Measurements from ENCODE around the gene GFOD1. TPM values are rescaled to one million over a fixed set of nuclear protein-coding genes. Genes with fewer than 3 reads are reported as not detected.
"Not testable (repeated sequence)": the region's sequence is repeated elsewhere in the genome, so short reads cannot be mapped to it uniquely, and the experiment has no call there.

The GFOD1 gene
- total and polyA plus RNA-seq, 7 experiments from 2014 or later = 0.24 to 10.8 (median 1.4) TPM; not detected in 1

DNA sequence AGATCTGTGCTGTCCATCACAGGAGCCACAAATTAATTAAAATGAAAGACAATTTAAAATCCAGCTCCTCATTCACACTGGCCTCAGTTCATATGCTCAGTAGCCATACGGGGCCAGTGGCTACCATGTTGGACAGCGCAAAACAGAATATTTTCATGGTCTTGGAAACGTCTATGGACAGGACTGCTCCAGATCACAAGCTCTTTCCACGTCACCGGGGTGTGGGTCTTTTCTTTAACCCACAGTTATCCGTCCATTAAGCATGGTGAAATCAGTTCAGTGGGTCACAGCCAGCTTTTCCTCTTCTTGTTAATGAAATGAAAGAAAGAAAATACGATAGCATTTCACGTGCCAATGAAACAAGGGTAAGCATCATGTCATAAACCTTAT is 24.1 kb downstream of the GFOD1 start:
- ATAC-seq = no peak
- Mint-ChIP-seq H3K36me3 (peaks cover 0 to 8% (median 0%) of the 10 kb centered on the region in 5 donors), H3K9me3 (peaks cover 0 to under 1% (median 0%) of the 10 kb centered on the region in 11 donors), H3K4me1 (peaks cover 16 to 67% (median 37%) of the 10 kb centered on the region in 7 donors), H3K4me3 (peak overlapping the region in 2 of 10 donors; percentile 70 to 83), H3K27me3 (no peaks in the 10 kb centered on the region), H3K27ac (peak overlapping the region in 2 of 9 donors; percentile 26 to 86)
- POLR2A ChIA-PET = interaction anchor here (1.0 kb wide), 1 partner anchor 19 kb away, joined by 3 read pairs; no protein-coding TSS in a partner anchor
- H3K9me3 ChIP-seq (ENCODE audit: control insufficient read depth in 2 of 3, low read length in 3 of 3) = no peaks in the 10 kb centered on the region
- no peak for DNase-seq
- H3K4me3 ChIP-seq (ENCODE audit: low read length) = no peak overlapping the region
- no peak overlapping the region for H3K27ac ChIP-seq (ENCODE audit: low read depth, low read length)
- no peaks in the 10 kb centered on the region for H3K36me3 ChIP-seq (ENCODE audit: control insufficient read depth in 2 of 3, insufficient read depth in 3 of 3, low read length in 3 of 3)
- CTCF ChIA-PET = no interaction called here
- intact Hi-C loops (cut with micrococcal nuclease) = no loop called here
- peaks cover 0 to 16% of the 10 kb centered on the region in 2 donors for H3K4me1 ChIP-seq (ENCODE audit: control insufficient read depth in 2 of 2, insufficient read depth in 2 of 2, low read length in 2 of 2)
- H3K27me3 ChIP-seq (ENCODE audit: control insufficient read depth in 2 of 2, insufficient read depth in 2 of 2, low read length in 2 of 2) = no peaks in the 10 kb centered on the region

DNA sequence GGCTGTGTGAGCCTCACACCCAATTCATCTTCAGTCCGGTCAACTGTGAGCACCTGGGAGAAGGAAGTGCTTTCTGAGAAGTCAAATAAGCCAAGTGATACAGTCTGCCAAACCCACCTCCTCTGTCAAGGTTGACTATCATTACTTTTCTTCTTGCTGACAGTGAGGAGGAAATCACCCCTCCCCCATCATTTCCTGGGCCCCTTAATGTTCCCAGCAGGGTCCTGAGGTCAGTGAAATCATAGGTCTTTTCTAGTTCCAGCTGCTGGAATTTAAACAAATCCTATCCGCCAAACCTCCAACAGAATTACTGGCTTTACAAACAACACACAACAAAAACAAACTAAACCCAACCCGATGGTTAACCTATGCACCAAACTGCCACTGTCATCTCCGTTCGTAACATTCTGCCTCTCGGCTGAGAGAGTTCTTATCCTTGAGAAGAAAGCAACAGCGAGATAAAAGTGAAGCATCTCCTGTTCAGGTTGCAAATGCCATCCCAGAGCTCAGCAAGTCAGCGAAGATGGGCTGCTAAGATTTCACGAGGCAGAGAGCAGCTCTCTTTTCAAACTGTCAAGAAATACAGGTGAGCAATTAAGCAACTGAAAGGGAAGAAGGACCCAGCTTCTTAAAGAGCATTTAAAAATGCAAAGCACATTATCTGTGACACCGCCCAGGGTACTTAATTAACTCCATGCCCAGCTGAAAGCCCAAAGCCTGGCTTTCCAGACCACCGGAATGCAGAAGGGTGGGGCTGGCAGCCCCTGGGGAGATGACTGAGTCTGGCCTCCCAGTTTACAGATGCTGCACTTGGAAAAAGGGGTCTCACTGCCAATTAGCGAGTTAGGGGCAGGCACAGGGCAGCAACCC is 24.7 kb downstream of the GFOD1 start:
- peak; percentile 12 for ATAC-seq
- H3K4me3 Mint-ChIP-seq = peak overlapping the region; percentile 52 to 83 (median 65)
- ChIA-PET CTCF (no interaction called here), POLR2A (interaction anchor here (1.0 kb wide), 1 partner anchor 18 kb away, joined by 3 read pairs; no protein-coding TSS in a partner anchor)
- peak in 4 of 9 donors; percentile 20 to 37 (median 24) for DNase-seq
- no peaks in the 10 kb centered on the region for H3K9me3 ChIP-seq (ENCODE audit: control insufficient read depth in 2 of 3, low read length in 3 of 3)
- H3K27ac ChIP-seq (ENCODE audit: low read depth, low read length) = peak overlapping the region; percentile 16
- H3K36me3 Mint-ChIP-seq = peaks cover 0 to 8% (median 0%) of the 10 kb centered on the region in 5 donors
- no peaks in the 10 kb centered on the region for H3K36me3 ChIP-seq (ENCODE audit: control insufficient read depth in 2 of 3, insufficient read depth in 3 of 3, low read length in 3 of 3)
- H3K27me3 Mint-ChIP-seq = no peaks in the 10 kb centered on the region
- no peak overlapping the region for H3K4me3 ChIP-seq (ENCODE audit: low read length)
- H3K27me3 ChIP-seq (ENCODE audit: control insufficient read depth in 2 of 2, insufficient read depth in 2 of 2, low read length in 2 of 2) = no peaks in the 10 kb centered on the region
- peak overlapping the region; percentile 73 to 92 (median 84) for H3K27ac Mint-ChIP-seq
- no peaks in the 10 kb centered on the region for H3K9me3 Mint-ChIP-seq
- peaks cover 0 to 16% of the 10 kb centered on the region in 2 donors for H3K4me1 ChIP-seq (ENCODE audit: control insufficient read depth in 2 of 2, insufficient read depth in 2 of 2, low read length in 2 of 2)
- intact Hi-C loops (cut with micrococcal nuclease) = no loop called here
- peaks cover 16 to 73% (median 37%) of the 10 kb centered on the region in 7 donors for H3K4me1 Mint-ChIP-seq

DNA sequence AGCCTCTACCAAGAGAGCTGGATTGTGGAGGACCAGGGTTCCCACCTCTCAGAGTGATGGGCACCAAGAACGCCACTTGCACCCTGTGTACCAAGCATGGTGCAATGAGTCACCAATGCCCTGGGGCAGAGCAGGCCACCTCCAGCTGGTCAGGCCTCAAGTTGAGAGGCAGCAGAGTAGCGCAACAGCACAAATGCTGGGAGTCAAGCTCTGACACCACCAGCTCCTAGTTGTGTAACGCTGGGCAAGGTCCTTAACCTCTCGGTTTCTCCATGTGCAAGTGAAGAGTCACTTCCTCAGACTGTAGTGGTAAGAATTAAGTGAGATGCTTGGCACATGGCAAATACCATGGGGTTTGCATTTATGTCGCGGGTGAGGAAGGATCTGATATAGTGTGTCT is 25.6 kb downstream of the GFOD1 start:
- H3K4me1 Mint-ChIP-seq = peaks cover 16 to 72% (median 37%) of the 10 kb centered on the region in 7 donors
- peak overlapping the region in 6 of 9 donors; percentile 21 to 88 (median 81) for H3K27ac Mint-ChIP-seq
- no peaks in the 10 kb centered on the region for H3K9me3 ChIP-seq (ENCODE audit: control insufficient read depth in 2 of 3, low read length in 3 of 3)
- peaks cover 0 to 7% (median 0%) of the 10 kb centered on the region in 5 donors for H3K36me3 Mint-ChIP-seq
- peak; percentile 70 for ATAC-seq
- no peaks in the 10 kb centered on the region for H3K27me3 Mint-ChIP-seq
- peaks cover 0 to 16% of the 10 kb centered on the region in 2 donors for H3K4me1 ChIP-seq (ENCODE audit: control insufficient read depth in 2 of 2, insufficient read depth in 2 of 2, low read length in 2 of 2)
- peak overlapping the region in 4 of 10 donors; percentile 59 to 83 (median 69) for H3K4me3 Mint-ChIP-seq
- H3K36me3 ChIP-seq (ENCODE audit: control insufficient read depth in 2 of 3, insufficient read depth in 3 of 3, low read length in 3 of 3) = no peaks in the 10 kb centered on the region
- intact Hi-C loops (cut with micrococcal nuclease) = no loop called here
- H3K4me3 ChIP-seq (ENCODE audit: low read length) = no peak overlapping the region
- H3K9me3 Mint-ChIP-seq = no peaks in the 10 kb centered on the region
- no peak for DNase-seq
- POLR2A ChIA-PET = no interaction called here
- CTCF ChIA-PET = no interaction called here
- H3K27ac ChIP-seq (ENCODE audit: low read depth, low read length) = no peak overlapping the region
- no peaks in the 10 kb centered on the region for H3K27me3 ChIP-seq (ENCODE audit: control insufficient read depth in 2 of 2, insufficient read depth in 2 of 2, low read length in 2 of 2)

DNA sequence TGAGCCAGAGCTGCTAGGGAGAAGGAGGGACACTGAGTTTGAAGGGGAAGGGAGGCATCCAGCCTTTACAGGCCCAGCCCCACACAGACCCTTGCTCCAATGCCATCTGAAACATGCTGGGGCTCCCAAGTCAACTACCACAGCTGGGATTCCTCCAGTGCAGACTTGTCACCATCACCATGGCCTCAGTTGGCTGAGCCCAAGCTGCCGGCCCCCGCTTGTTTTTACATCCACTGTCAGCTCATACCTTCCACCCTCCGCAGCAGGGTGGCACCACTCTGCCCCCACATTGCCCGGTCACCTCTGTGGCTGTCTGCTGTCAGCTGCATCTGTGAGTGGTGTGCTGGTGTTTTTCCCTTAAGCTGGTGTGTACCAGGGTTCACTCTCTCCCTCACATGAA is 26.1 kb downstream of the GFOD1 start:
- Histone ChIP-seq H3K27me3 (ENCODE audit: control insufficient read depth in 2 of 2, insufficient read depth in 2 of 2, low read length in 2 of 2) (no peaks in the 10 kb centered on the region), H3K9me3 (ENCODE audit: control insufficient read depth in 2 of 3, low read length in 3 of 3) (no peaks in the 10 kb centered on the region), H3K4me1 (ENCODE audit: control insufficient read depth in 2 of 2, insufficient read depth in 2 of 2, low read length in 2 of 2) (peaks cover 0 to 16% of the 10 kb centered on the region in 2 donors), H3K4me3 (ENCODE audit: low read length) (no peak overlapping the region), H3K36me3 (ENCODE audit: control insufficient read depth in 2 of 3, insufficient read depth in 3 of 3, low read length in 3 of 3) (no peaks in the 10 kb centered on the region), H3K27ac (ENCODE audit: low read depth, low read length) (no peak overlapping the region)
- Mint-ChIP-seq H3K27ac (peak overlapping the region in 4 of 9 donors; percentile 19 to 86 (median 52)), H3K4me3 (peak overlapping the region in 1 of 10 donors; percentile 70), H3K9me3 (no peaks in the 10 kb centered on the region), H3K36me3 (peaks cover 0 to 7% (median 0%) of the 10 kb centered on the region in 5 donors), H3K27me3 (no peaks in the 10 kb centered on the region), H3K4me1 (peaks cover 16 to 72% (median 34%) of the 10 kb centered on the region in 7 donors)
- DNase-seq = no peak
- ChIA-PET CTCF (no interaction called here), POLR2A (interaction anchor here (0.6 kb wide), 1 partner anchor 527 kb away, joined by 3 read pairs; no protein-coding TSS in a partner anchor)
- ATAC-seq = no peak
- intact Hi-C loops (cut with micrococcal nuclease) = no loop called here

DNA sequence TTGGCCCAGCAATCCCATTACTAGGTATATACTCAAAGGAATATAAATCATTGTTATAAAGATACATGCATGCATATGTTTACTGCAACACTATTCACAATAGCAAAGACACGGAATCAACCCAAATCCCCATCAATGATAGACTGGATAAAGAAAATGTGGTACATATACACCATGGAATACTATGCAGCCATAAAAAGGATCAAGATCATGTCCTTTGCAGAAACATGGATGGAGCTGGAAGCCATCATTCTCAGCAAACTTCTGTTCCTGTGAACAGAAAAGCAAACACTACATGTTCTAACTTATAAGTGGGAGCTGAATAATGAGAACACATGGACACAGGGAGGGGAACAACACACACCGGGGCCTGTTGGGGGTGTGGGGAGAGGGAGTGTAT is 27.1 kb downstream of the GFOD1 start:
- H3K27ac Mint-ChIP-seq = peak overlapping the region in 1 of 9 donors; percentile 46
- ATAC-seq; intact Hi-C loops (cut with micrococcal nuclease): not testable (repeated sequence)

DNA sequence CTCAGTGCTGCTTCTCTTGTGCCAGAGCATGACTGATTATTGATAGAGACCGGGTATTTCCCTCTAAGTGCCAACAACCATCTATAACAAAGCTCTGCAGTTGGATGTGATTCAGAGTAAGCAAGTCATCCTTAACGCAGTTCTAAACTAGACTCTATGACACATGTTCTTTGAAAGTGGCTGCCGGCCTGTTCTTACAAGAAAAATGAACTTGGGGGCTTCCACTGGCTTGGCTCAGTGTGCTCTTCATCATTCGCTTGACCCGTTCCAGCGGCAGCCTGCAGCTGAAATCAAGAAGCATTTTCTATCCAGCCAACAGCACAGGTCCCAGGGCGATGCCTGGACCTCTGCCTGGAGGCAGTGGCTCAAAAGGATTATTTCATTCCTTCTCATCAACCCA is 29.8 kb downstream of the GFOD1 start:
- Mint-ChIP-seq H3K27me3 (no peaks in the 10 kb centered on the region), H3K36me3 (peaks cover 0 to 7% (median 0%) of the 10 kb centered on the region in 5 donors), H3K4me1 (peaks cover 25 to 79% (median 46%) of the 10 kb centered on the region in 7 donors), H3K9me3 (no peaks in the 10 kb centered on the region), H3K27ac (no peak overlapping the region), H3K4me3 (no peak overlapping the region)
- CTCF ChIA-PET = no interaction called here
- DNase-seq = no peak
- intact Hi-C loops (cut with micrococcal nuclease) = loop anchor here in 1 of 2 donors (10.0 kb wide), 1 partner anchor 117 kb away; the partner anchor contains the start of gene SIRT5
- no peak overlapping the region for H3K27ac ChIP-seq (ENCODE audit: low read depth, low read length)
- H3K27me3 ChIP-seq (ENCODE audit: control insufficient read depth in 2 of 2, insufficient read depth in 2 of 2, low read length in 2 of 2) = no peaks in the 10 kb centered on the region
- no peaks in the 10 kb centered on the region for H3K9me3 ChIP-seq (ENCODE audit: control insufficient read depth in 2 of 3, low read length in 3 of 3)
- H3K4me3 ChIP-seq (ENCODE audit: low read length) = no peak overlapping the region
- POLR2A ChIA-PET = interaction anchor here (1.2 kb wide), 1 partner anchor 9 kb away, joined by 3 read pairs; no protein-coding TSS in a partner anchor
- no peak for ATAC-seq
- H3K4me1 ChIP-seq (ENCODE audit: control insufficient read depth in 2 of 2, insufficient read depth in 2 of 2, low read length in 2 of 2) = peaks cover 23 to 33% of the 10 kb centered on the region in 2 donors
- H3K36me3 ChIP-seq (ENCODE audit: control insufficient read depth in 2 of 3, insufficient read depth in 3 of 3, low read length in 3 of 3) = no peaks in the 10 kb centered on the region

More for the DNA sequence above, 27.1 kb downstream of the GFOD1 start:
- H3K4me3 ChIP-seq (ENCODE audit: low read length); H3K27me3 Mint-ChIP-seq; H3K36me3 ChIP-seq (ENCODE audit: control insufficient read depth in 2 of 3, insufficient read depth in 3 of 3, low read length in 3 of 3); H3K36me3 Mint-ChIP-seq; H3K9me3 ChIP-seq (ENCODE audit: control insufficient read depth in 2 of 3, low read length in 3 of 3); DNase-seq; H3K27ac ChIP-seq (ENCODE audit: low read depth, low read length); H3K27me3 ChIP-seq (ENCODE audit: control insufficient read depth in 2 of 2, insufficient read depth in 2 of 2, low read length in 2 of 2); H3K9me3 Mint-ChIP-seq; CTCF ChIA-PET; POLR2A ChIA-PET: not testable (repeated sequence)
- H3K4me1 ChIP-seq (ENCODE audit: control insufficient read depth in 2 of 2, insufficient read depth in 2 of 2, low read length in 2 of 2) = peaks cover 5 to 18% of the 10 kb centered on the region in 2 donors
- Mint-ChIP-seq H3K4me1 (peaks cover 13 to 72% (median 33%) of the 10 kb centered on the region in 7 donors), H3K4me3 (peak overlapping the region in 1 of 10 donors; percentile 21)
